ENCODE data around the gene MAP3K14. TPM values are rescaled to one million over a fixed set of nuclear protein-coding genes. Genes with fewer than 3 reads are reported as not detected.

The MAP3K14 gene
- total RNA-seq, 1 experiment from 2014 or later: 7.8 TPM

- TF ChIP-seq, protein P1, sequence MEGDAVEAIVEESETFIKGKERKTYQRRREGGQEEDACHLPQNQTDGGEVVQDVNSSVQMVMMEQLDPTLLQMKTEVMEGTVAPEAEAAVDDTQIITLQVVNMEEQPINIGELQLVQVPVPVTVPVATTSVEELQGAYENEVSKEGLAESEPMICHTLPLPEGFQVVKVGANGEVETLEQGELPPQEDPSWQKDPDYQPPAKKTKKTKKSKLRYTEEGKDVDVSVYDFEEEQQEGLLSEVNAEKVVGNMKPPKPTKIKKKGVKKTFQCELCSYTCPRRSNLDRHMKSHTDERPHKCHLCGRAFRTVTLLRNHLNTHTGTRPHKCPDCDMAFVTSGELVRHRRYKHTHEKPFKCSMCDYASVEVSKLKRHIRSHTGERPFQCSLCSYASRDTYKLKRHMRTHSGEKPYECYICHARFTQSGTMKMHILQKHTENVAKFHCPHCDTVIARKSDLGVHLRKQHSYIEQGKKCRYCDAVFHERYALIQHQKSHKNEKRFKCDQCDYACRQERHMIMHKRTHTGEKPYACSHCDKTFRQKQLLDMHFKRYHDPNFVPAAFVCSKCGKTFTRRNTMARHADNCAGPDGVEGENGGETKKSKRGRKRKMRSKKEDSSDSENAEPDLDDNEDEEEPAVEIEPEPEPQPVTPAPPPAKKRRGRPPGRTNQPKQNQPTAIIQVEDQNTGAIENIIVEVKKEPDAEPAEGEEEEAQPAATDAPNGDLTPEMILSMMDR (conservative IDR thresholded peaks at IDR 0.05): no peak
- H2AFZ ChIP-seq (ENCODE audit: low read length): no peak overlapping the region
- Mint-ChIP-seq H3K9me3 (no peaks in the 10 kb centered on the region), H3K27me3 (ENCODE audit: low read depth) (no peaks in the 10 kb centered on the region), H3K36me3 (ENCODE audit: insufficient read depth in 1 of 3, low read depth in 3 of 3) (peaks cover 9 to 60% (median 46%) of the 10 kb centered on the region in 3 experiments; a peak in 6 of 7 replicates), H3K27ac (peak overlapping the region; percentile 27 to 81 (median 70); a peak in 4 of 7 replicates), H3K4me1 (no peaks in the 10 kb centered on the region), H3K4me3 (no peak overlapping the region)
- no peak overlapping the region for H3K4ac ChIP-seq (ENCODE audit: low read depth, low read length)
- no peaks in the 10 kb centered on the region for H4K20me1 ChIP-seq (ENCODE audit: control insufficient read depth, insufficient read depth, insufficient read length)
- H3K18ac ChIP-seq (ENCODE audit: insufficient read length, low read depth, low read length): no peak overlapping the region
- H3K14ac ChIP-seq (ENCODE audit: insufficient read depth, low read length): no peak overlapping the region
- H3K79me1 ChIP-seq (ENCODE audit: insufficient read depth, low read depth, low read length, poor library complexity, severe bottlenecking): no peaks in the 10 kb centered on the region
- no peak overlapping the region for H3T11ph ChIP-seq (ENCODE audit: low read length)
- no CpG with 5 or more reads among the region's 10 CpGs for WGBS (ENCODE audit: extremely low coverage, insufficient read length, low lambda C conversion rate)
- no peaks in the 10 kb centered on the region for H3K27me3 ChIP-seq (ENCODE audit: insufficient read depth, low read length)
- no peak overlapping the region for H4K91ac ChIP-seq (ENCODE audit: insufficient read length, low read depth, low read length)
- H2BK120ac ChIP-seq (ENCODE audit: low read depth, low read length, poor library complexity, severe bottlenecking): no peak overlapping the region
- no peak overlapping the region for H4K5ac ChIP-seq (ENCODE audit: insufficient read length, low read depth, low read length)
- H3K4me1 ChIP-seq (ENCODE audit: insufficient read depth, low read length): no peaks in the 10 kb centered on the region
- H3K9ac ChIP-seq (ENCODE audit: extremely low read depth, insufficient read length, low read length): no peak overlapping the region
- no peaks in the 10 kb centered on the region for H3K23me2 ChIP-seq (ENCODE audit: insufficient read length, low read depth, low read length, poor library complexity, severe bottlenecking)
- no peak overlapping the region for H2AK5ac ChIP-seq (ENCODE audit: insufficient read length, low read length)
- no peak overlapping the region for H2BK12ac ChIP-seq (ENCODE audit: insufficient read length, low read depth, low read length)
- H3K79me2 ChIP-seq (ENCODE audit: insufficient read depth, low read length): no peaks in the 10 kb centered on the region
- no peak overlapping the region for H3K23ac ChIP-seq (ENCODE audit: insufficient read length, low read depth, low read length)
- H3K4me2 ChIP-seq (ENCODE audit: insufficient read depth, insufficient read length, low read length): no peak overlapping the region
- H2BK15ac ChIP-seq (ENCODE audit: low read depth, low read length): no peak overlapping the region
- no peak overlapping the region for H4K8ac ChIP-seq (replicated peaks; ENCODE audit: insufficient read length, low read depth, low read length)
- no peak overlapping the region for H3K56ac ChIP-seq (ENCODE audit: insufficient read length, low read depth, low read length)
- no peaks in the 10 kb centered on the region for H3K9me3 ChIP-seq (ENCODE audit: control insufficient read depth, low read depth, low read length)
- H3K27ac ChIP-seq (ENCODE audit: insufficient read length, low read depth, low read length): no peak overlapping the region
- DNase-seq: no peak
- no peak overlapping the region for H2BK5ac ChIP-seq (ENCODE audit: insufficient read length, low read length)
- no peak overlapping the region for H2BK20ac ChIP-seq (ENCODE audit: low read depth, low read length, poor library complexity, severe bottlenecking)
Observed at GRCh38 chr17:45283711-45284110, 33.1 kb downstream of the MAP3K14 start.
